HG02763 (cell line): Measurements from ENCODE around the gene FAM131B.

Source experiments
- ATAC-seq: cut with Tn5 transposase; IDR thresholded peaks from one replicate; pipeline ENCODE4 v1.9.1; 2021; ENCODE audit warnings: mild to moderate bottlenecking, moderate library complexity; ENCODE audit not compliant: unreplicated experiment

FAM131B gene

DNA sequence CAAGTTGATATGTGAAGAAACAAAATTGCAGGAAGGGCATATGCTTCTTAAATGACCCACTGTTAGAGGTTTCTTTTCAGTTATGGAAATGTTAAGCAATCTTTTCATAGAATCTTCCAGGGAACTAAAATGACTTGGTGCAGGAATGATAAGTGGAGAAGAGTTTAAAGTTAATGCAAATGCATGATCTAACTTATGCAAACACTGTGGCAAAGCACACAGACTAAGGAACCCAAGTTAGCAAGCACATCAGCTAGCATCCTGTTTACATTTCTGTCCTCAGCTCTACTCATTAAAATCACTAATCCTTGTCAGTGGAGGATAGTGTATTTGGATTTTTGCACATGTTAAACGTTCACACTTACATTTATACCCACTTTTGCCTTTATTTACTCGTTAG is 37.3 kb downstream of the FAM131B start:
- ATAC-seq = peak; percentile 59

DNA sequence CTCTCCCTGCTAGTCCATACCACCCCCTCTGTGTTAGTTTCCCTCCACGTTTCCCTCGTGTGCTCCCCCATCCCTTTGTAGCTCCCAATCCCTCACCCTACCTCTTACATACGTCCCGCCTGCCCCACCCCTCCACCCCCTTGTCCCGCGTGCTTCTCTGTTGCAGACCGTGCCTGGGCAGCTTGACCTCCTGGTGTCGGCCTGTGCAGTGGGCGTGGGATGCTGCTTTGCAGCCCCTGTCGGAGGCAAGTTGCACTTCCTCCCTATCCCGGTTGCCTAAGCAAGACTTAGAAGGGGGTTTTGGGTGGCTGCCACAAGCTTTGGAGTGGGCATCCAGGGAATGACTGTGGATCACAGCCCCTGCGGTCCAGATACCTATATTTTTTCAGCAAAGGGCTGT is 38.9 kb downstream of the FAM131B start:
- no peak for ATAC-seq

DNA sequence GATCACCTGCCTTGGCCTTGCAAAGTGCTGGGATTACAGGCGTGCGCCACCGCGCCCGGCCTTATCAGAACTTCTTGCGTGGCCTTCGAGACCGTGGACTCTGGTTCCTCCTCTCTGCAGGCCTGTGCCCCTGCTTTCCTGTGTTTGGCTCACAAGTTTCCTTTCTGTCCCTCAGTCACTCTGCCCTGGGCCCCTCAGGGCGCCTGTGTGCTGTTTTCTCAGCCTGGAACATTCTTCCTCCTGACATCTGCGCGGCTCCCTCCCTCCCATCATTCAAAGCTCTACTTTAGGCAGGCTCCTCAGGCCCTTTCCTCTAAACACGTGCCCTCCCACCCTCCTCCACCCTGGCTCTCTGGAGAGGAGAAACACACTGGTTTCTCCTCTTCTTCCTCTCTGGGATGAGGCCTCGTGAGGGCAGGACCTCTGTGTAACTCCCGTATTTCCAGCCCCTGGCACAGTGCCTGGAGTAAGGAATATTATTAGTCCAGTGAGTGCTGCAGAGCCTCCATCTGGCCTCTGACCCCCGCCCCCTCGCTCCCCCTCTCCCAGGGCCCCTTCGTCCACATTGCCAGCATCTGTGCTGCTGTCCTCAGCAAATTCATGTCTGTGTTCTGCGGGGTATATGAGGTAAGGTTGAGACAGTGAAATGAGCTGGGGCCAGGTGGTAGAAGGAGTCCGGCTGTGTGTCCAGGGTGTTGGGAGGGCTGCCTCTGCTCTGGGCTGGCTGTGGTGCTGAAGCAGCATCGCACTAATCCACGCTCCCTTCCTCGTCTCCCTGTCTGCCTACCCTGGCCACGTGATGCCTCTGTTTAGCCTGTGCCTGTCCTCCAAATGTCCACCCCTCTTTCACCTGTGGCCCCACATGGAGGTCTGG is 39.5 kb downstream of the FAM131B start:
- ATAC-seq = no peak

DNA sequence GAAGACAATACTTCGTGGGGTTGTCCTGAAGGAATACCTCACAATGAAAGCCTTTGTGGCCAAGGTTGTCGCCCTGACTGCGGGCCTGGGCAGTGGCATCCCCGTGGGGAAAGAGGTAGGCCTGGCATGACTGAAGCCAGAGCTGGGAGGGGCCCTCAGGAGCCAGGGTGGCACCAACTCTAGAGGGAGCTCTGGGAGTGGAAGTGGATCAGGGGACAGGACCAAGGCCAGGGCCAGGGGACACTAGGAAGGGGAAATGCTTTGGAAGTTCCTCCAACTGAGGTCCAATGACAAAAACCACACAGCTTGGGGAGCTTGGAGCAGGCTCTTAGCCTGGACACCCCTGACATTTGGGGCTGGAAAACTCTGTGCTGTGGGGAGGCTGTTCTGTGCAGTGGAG is 40.8 kb downstream of the FAM131B start:
- no peak for ATAC-seq

DNA sequence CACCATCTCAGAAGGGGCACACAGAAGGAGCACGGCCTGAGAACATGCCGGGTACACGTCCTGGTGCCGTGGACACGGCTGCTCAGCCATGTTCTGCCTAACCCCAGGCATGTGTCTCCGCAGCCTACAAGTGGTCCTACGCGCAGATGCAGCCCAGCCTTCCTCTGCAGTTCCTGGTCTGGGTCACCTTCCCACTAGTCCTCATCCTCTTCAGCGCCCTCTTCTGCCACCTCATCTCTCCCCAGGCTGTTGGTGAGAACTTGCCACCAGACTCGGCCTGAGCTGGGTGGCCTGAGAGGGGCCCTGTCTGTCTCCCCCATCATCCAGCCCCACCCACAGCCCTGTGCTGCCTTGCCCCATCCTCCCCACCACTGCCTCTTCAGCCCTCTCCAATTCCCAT is 41.3 kb downstream of the FAM131B start:
- ATAC-seq = no peak

DNA sequence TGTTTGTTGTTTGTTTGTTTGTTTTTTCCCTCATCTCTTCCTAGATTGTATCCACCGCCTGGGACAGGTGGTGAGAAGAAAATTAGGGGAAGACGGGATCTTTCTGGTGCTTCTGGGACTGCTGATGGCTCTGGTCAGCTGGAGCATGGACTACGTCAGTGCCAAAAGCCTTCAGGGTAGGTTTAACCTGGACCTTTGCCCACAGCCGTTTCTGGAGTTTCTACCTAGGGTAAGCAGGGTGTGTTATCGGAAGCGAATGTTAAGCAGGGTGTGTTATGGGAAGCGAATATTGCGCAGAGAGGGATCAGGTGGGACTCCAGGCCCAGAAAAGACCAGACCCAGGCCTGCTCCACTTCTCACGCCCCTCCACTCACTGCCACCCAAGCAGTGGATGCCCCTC is 41.9 kb downstream of the FAM131B start:
- no peak for ATAC-seq

DNA sequence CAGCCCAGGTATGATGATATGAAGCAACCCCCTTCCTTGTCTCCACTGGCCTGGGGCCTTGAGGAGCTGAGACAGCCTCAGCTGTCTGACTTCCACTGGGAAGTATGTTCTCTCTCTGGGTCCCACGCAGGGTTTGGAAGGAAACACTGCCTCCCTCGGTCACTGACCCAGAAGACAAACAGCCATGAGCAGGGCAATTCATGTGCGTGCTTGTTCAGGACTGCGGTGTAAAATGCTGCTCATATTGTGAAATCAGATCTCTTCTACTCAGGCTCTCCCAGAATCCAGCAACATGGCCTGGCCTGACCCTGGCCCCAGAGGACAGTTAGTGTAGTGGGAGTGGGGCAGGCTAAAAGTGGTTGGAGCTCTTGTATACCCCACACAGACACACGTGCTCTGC is 43.9 kb downstream of the FAM131B start:
- ATAC-seq = no peak

DNA sequence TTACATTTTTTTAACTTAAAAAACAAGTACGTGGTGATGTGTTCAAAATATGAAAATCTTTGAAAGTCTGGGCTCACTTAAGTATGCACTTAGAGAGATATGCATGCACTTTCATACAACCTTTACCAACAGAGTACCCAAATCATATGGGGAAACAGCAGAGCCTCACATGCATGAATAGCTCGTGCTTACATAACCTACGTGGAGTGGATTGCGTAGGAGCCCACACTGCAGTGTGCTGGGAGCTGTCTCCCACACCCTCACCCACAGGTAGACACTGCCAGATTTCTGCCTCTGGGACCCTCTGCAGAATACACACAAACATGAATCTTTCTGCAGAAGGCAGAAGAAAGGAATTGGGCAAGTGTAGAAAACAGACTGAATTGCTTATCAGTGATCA is 46.0 kb downstream of the FAM131B start:
- no peak for ATAC-seq

DNA sequence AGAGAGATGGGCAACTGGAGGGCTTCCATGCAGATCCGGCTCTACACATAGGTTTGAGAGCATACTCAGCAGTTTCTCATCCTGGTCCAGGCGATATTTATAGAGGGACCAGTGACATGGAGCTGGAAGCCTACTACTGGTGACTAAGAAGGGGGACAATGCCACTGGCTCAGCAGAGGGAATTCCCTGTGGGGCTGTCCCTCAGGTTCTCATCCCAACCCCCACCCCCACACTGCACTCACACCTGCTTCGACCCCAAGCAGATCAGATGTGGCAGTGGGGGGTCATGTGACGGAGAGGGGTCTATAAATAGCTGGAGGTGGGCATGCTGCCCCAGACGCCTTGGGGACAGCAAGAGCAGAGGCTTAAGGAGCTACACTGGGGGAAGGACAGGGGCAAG is 46.7 kb downstream of the FAM131B start, which contains the start of gene CLCN1:
Gene CLCN1 (plus strand): TSS at position 336 of the 400 bp plus-strand sequence. CDS start 102 bp downstream, outside the sequence.
- no peak for ATAC-seq

DNA sequence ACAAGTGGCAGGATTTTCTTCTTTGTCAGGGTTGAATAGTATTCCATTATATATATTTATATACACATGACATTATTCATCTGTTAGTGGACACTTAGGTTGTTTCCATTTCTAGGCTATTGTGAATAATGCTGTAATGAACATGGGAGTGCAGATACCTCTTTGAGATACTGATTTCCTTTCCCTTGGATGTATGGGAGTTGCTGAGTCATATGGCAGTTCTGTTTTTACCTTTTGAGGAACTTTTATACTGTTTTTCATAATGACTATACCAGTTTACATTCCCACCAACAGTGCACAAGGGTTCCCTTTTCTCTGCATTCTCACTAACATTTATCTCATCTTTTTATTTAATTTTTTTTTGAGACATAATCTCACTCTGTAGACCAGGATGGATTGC is 48.4 kb downstream of the FAM131B start:
- no peak for ATAC-seq

DNA sequence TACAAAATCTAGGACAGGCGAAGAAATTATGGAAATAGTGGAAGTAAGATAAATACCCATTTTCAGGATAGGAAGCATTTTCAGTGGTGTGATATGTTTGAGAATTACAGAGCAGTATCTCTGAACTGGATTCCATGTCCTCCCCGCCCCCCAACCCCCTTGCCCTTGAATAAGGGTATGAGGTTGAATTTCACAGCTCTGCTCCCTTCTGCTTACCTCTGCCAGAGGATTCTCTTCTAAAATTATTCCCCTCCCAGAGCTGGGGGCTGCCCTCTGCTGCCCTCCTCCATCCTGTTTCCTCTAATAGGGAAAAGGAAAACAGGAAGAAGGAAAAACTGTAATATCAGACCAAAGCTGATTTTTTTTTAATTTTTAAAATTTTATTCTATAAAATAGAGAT is 53.9 kb downstream of the FAM131B start:
- ATAC-seq = no peak

DNA sequence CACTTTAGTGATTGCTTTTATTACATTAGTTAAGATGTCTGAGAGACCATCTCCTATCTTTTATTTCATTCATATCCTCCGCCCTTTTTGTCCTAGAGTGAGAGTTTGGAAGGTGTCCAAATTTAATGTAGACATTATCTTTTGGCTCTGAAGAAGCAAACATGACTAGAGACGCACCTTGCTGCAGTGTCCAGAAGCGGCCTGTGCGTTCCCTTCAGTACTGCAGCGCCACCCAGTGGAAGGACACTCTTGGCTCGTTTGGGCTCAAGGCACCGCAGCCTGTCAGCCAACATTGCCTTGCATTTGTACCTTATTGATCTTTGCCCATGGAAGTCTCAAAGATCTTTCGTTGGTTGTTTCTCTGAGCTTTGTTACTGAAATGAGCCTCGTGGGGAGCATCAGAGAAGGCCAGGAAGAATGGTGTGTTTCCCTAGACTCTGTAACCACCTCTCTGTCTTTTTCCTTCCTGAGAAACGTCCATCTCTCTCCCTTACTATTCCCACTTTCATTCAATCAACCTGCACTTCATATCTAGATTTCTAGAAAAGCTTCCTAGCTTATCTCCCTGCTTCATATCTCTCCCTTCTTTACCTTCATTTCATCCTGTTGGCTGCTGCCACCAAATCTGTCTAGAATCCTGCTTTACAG is 57.0 kb downstream of the FAM131B start:
- no peak for ATAC-seq

DNA sequence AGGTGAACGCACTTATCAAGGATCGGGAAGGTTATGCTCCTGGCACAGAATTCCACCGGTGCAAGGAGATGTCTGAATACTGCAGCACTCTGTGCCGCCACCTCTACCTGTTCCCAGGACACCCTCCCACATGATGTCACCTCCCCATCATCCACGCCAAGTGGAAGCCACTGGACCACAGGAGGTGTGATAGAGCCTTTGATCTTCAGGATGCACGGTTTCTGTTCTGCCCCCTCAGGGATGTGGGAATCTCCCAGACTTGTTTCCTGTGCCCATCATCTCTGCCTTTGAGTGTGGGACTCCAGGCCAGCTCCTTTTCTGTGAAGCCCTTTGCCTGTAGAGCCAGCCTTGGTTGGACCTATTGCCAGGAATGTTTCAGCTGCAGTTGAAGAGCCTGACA is 57.6 kb downstream of the FAM131B start:
- no peak for ATAC-seq

DNA sequence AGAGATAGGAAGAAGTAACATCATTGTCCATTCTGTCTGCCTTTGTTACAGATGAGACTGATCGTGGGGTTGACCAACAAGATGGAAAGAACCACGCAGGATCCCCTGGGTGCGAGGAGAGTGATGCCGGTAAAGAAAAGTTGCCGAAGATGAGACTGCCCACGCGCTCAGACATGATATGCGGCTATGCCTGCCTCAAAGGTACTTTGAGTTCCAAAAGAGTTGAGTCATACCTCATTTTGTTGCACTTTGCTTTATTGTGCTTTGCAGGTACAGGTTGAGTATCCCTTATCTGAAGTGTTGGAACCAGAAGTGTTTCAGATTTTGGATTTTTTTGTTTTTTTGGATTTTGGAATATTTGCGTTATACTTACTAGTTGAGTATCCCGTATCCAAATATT is 58.8 kb downstream of the FAM131B start:
- ATAC-seq = no peak
